ENCODE measurements around the gene CCDC92.

- TF ChIP-seq POLR2A (IDR thresholded peaks at IDR 0.05; ENCODE audit: low read length) = no peak
- no peak for TF ChIP-seq CTCF (IDR thresholded peaks at IDR 0.05)
- TF ChIP-seq MAZ (IDR thresholded peaks at IDR 0.05; ENCODE audit: borderline replicate concordance, low read depth, low read length) = no peak
- TF ChIP-seq RCOR1 (IDR thresholded peaks at IDR 0.05; ENCODE audit: low read depth, low read length) = no peak
- no peak for TF ChIP-seq CBX8 (IDR thresholded peaks at IDR 0.05)
- no peak for TF ChIP-seq ZNF302 (CRISPR knock-in tag; IDR thresholded peaks at IDR 0.05)
- no peak for TF ChIP-seq KDM1A (IDR thresholded peaks at IDR 0.05; ENCODE audit: low read depth)
- TF ChIP-seq USF2 (IDR thresholded peaks at IDR 0.05) = no peak
- no peak for TF ChIP-seq PBX3 (IDR thresholded peaks at IDR 0.05)
- TF ChIP-seq HOXA7 (CRISPR knock-in tag; IDR thresholded peaks at IDR 0.05) = no peak
- no peak for TF ChIP-seq HMGXB4 (CRISPR knock-in tag; IDR thresholded peaks at IDR 0.05; ENCODE audit: borderline replicate concordance)
- TF ChIP-seq RFX5 (IDR thresholded peaks at IDR 0.05) = no peak
- TF ChIP-seq ESRRA (IDR thresholded peaks at IDR 0.05; ENCODE audit: borderline replicate concordance, low read length) = no peak
Measured at GRCh38 chr12:124006846-124007713, 34.4 kb upstream of the CCDC92 start.

Measured in A549 (cell line).